ENCODE measurements around the gene DPY30.

DPY30 gene

DNA sequence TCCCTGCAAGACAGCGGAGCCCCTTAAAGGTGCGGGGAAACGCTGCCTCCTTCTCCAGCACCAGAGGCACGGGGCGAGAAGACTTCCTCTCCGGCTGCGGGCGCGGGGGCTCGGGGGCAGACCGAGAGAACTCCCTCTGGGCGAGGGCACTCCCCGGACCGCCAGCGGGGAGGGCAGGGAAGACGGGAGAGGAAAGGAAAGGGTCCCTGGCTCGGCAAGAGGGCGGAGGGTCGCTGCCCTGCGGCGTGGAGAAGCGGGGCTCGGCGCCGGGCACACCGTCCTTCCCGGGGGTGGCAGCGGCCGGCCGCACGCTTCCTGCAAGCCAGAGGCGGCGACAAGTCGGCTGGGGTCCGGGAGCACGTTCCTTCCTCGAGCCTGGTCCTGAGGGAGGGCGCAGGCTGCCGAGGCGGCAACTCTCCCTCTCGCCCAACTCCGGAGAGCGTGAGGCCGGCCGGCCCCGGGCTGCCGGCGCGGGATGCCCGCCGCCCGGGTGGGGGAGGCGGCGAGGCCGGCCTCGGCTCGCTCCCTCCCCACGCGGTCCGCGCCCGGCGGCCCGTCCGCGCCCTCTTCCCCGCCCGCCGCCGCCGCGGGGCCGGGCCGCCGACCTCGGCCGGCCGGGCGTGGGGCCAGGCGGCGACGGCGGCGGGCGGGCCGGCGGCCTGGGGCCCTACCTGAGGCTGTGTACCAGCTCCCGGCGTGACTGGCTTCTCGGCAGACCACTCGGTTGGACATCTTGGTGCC lies 29.9 kb downstream of the DPY30 start:
- DNase-seq, result peak; percentile 33

DNA sequence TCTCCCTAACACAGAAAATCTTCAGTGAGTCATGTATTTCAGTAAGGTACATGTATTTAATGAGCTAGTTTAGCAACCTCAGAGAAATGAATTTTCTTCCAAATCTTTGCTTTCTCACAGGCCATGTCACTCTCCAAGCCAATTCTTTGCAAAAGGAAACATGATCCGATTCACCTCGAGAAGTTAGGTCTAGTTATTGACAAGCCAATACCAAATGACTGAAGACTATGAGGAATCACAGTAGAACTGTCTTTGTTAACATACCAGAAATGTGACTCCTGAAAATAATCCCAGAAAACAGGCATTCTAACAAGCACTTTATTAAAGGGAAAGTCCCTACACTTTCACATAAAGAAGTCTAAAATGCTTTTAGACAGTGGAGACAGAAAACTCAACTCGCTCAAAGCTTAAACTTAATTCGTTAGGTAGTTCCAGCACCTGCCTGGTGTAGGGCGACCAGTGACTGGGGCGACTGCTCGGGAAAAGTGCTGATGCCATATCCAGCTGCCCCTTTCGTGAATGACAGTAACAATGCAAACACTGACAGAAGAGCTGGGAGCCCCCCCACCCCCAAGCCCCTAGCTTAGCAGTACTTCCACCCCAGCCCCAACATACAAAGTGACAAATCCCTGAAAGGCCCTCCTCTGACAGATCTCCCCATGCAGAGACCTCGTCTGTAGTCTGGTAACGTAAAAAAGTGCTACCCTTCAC lies 30.6 kb downstream of the DPY30 start:
- no peak for DNase-seq

DNA sequence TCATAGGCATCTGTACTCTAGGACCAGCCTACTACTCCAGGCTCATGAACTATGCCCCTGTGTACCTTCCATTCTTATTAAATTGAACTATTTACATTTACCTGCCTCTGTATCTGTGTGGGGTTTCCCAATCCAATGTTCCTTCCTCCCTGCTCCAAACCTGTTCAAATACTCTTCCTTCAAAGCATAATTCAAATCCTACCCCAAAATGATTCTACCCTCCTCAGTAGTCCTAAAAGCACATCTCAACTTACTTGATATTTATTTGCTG lies 32.5 kb downstream of the DPY30 start:
- no peak for DNase-seq

DNA sequence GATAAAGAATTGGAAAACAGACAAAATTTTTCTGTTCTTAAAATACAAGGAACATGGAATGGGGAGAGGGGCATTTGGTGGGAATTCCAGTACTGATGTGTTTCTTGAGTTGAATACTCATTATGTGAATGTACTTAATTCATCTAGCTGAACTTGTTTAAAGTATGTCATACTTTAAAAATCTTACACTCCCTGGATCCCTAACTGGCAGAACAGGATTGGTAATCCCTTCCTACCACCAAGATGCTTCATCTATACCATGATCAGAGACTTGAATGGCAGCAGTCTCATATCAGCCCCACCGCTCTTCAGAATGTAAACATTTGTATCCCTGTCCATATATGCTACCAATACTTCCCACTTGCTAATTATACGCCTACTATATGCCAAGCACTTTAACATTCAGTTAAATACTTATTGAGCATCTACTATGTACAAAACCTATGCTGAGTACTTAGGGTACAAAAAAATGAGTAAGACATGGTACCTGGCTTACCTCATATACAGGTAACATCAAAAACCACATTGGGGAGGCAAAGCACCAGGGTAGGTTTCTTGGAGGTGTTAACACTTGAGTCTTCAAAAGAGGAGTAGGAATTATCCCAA lies 34.1 kb downstream of the DPY30 start:
- no peak for DNase-seq

DNA sequence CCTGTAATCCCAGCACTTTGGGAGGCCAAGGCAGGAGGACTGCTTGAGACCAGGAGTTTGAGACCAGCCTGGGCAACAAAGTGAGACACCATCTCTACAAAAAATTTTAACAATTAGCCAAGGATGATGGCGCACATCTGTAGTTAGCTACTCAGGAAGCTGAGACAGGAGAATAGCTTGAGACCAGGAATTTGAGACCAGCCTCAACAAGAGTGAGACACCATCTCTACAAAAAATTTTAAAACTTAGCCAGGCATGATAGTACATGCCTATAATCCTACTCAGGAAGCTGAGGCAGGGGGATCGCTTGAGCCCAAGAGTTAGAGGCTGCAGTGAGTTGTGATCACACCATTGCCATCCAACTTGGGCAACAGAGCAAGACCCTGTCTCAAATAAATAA lies 35.8 kb downstream of the DPY30 start:
- no peak for DNase-seq

DNA sequence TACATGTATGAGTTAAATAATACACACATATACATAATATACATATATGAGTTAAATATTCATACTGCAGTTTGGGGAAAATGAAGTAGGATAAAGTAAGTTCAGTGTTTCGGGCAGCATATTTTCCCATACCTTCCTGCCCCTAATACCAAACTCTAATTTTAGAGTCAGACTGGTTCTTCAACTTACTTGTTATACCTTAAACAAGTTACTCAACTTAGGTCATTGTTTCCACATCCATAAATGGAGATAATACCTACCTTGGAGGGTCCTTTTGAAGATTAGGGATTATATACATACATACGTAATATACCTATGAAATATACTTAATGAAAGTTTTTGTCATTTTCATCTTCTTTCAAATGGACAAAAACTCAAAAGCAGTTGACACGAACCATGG lies 37.2 kb downstream of the DPY30 start:
- no peak for DNase-seq

DNA sequence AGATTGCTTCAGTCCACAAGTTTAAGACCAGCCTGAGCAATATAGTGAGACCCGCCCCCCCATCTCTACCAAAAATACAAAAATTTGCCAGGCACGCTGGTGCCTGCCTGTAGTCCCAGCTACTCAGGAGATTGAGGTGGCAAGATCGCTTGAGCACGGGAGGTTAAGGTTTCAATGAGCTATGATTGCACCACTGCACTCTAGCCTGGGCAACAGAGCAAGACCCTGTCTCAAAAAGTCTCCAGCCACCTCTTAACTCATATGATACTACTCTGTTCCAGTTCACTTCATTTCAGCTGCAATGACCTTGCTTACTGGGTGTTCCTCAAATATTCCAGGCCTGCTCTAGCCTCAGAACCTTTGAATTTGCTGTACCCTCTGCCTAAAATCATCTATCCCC lies 40.2 kb downstream of the DPY30 start:
- no peak for DNase-seq

DNA sequence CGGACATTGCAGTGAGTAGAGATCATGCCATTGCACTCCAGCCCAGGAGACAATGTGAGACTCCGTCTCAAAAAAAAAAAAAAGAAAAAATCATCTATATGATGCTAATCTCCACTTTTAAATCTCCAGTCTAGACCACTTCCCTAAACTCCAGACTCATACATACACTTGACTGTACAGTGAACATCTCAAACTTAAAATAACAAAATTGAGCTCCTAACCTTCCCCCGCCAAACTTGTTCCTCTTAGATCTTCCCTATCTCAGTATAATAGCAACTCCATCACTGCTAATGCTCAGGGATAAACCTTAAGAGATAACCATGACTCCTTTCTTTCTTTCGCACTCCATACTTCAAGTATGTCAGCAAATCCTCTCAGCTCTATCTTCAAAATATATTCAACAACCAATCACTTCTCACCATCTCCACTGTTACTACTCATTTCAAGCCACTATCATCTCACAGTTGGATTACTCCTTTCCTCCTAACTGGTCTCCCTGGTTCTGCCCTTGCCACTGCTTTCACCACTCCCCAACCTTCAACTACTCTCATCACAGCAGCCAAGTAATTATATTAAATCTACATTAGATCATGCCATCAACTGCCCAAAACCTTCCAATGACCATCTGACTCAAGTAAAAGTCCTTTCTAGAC lies 40.7 kb downstream of the DPY30 start:
- DNase-seq, result no peak

DNA sequence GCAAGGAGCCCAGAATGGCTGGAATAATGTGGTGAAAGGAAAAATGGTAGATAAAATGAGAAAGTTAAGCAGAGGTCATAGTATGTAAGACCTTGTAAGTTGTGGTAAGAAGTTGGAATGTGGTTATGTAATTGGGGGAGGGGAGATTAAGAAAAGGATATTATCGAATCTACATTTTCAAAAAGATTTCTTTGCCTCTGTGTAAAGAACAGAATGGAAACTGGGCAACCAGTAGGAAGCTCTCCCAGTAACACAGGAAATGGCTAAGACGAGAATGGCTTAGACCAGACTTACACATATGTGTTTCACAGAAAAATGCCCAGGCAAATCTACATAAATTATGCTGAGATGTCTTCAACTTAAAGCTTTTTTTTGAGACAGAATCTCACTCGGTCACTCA lies 42.0 kb downstream of the DPY30 start:
- no peak for DNase-seq

DNA sequence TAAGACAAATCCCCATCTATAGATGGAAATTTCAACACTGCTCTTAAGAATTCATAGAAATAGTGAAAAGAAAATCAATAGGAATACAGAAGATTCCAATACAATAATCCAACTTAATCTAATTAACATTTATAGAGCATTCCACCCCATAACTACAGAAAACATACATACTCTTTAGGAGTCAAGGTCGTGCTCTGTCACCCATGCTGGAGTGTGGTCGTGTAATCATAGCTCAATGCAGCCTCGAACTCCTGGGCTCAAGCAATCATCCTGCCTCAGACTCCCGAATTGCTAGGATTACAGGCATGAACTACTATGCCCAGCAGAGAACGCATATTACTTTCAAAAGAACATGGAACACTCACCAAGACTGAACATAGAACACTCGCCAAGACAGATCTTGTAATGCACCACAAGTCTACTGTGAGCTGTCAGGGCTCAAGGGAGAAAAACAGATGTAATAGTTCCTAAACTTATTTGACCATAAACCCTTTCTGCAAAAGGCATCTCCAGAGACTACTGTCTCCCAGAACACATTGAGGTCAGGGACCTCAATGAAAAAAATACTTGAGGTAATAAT lies 42.9 kb downstream of the DPY30 start:
- no peak for DNase-seq

DNA sequence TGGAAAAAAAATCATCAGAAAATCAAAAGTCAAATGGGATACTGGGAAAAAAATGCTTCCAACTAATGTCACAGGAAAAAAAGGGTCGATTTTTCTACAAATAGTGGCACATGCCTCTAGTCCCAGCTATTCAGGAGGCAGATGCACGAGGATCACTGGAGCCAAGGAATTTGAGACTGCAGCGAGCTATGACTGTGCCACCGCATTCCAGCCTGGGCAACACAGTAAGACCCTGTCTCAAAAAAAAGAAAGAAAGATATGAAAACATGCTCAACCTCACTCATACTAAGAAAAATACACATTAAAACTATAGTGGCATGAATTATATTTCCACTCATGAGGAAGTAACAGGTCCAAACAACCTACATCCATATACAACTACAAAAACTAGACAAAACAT lies 46.7 kb downstream of the DPY30 start:
- no peak for DNase-seq

DNA sequence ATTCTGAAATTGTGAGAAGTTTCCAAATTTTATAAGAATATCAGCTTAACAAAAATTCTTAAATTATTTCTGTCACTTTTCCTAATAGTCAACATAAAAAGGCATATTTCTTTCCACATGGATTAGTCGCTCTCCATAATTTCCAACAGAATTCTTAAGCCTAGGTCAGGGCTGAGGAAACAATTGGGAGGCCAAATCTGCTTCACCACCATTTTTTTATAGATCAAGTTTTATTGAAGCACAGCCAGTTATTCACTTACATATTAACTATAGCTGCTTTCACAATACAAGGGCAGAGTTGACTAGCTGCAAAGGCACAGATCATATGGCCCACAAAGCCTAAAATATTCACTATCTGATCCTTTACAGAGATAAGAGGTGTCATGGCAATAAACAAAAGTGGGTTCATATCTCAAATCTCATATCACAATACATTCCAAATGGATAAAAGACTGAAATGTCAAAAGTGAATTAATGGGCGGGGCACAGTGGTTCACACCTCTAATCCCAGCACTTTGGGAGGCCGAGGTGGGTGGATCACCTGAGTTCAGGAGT lies 47.5 kb downstream of the DPY30 start:
- DNase-seq, result no peak

DNA sequence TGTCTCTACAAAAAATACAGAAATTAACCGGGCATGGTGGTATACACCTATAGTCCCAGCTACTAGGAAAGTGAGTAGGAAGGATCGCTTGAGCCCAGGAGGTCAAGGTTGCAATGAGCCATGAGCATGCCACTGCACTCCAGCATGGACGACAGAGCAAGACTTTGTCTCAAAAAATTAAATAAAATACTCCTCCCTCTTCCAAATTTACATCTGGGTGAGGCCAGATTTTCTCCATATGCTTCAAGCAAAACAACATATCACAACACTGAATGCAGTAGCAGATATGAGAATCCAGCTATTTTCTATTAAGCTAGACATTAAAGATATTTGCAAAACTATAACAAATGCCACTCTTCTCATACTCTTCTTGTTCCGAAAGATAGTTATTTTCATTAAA lies 49.7 kb downstream of the DPY30 start:
- DNase-seq, result no peak

DNA sequence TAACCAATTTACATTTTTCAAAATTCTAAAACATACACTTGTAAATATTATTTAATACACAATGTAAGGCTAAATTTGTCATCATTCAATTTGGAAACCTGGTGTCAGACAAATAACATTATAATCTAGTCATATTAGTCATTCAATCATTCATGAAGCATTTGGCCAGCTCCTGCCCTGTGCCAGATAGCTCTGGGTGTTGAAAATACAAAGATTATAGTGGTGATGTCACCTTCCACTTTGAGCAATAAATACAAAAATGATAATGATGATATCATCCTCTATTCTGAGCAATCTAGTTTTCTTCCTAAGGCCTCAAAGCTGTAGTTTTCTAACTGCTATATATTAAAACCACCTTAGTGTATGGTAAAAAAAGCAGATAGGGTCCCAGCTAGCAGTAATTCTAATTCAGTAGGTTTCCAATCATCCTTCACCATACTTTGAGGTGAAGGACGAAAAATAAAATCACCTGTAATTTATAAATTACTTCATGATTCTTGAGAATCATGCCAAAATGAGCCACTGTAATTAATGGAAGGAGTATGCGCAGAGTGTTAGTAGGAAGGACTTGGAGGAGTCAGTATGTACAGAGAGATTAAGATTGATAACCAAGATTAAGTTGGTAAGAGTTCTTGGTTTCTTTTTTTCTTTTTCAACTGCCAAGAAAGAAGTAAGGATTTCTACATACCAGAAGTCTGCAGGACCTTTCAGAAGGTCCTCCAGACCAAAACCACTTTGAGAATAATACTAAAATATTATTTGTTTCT lies 52.0 kb downstream of the DPY30 start:
- no peak for DNase-seq

DNA sequence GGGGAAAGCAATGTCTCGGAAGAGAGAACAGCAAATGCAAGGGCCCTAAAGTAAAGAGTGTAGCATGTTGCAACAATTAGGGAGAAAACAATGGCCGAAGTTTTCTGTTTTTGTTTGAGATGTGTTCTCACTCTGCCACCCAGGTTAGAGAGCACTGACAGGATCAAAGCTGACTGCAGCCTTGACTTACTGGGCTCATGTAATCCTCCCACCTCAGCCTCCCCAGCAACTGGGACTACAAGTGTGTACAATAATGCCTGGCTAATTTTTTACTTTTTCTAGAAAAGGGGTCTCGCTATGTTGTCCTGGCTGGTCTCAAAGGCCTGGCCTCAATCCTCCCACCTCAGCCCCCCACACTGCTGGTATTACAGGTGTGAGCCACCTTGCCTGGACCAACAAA lies 52.7 kb downstream of the DPY30 start:
- DNase-seq, result no peak

DNA sequence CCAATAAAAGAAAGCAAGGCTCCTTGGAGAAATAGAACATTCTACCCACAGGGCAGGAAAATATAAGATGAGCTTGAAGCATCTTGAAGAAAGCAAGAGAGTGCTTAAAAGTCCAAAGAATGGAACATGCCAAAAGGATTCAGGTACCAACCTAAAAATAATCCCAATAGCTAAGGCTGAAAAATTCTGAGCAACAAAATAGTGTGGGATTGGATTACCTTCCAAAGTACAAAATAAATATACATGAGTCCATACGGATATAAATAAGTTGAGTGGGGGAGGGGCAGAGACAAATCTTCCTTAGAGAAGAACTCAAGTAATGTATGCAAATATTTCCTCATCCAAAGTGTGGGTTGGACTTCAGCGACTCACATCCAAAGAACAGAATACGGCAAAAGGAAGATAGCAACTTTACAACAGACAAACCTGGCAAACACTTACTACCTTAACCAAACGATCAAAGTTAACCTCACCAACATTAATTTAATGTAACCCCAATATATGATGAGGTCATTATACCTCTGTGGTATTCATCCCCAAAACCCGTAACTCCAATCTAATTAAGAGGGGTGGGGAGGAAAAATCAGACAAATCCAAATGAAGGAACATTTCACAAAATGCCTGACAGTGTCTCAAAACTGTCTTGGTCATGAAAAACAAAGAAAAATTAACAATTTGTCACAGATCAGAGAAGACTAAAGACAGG lies 55.7 kb downstream of the DPY30 start:
- DNase-seq, result no peak

DNA sequence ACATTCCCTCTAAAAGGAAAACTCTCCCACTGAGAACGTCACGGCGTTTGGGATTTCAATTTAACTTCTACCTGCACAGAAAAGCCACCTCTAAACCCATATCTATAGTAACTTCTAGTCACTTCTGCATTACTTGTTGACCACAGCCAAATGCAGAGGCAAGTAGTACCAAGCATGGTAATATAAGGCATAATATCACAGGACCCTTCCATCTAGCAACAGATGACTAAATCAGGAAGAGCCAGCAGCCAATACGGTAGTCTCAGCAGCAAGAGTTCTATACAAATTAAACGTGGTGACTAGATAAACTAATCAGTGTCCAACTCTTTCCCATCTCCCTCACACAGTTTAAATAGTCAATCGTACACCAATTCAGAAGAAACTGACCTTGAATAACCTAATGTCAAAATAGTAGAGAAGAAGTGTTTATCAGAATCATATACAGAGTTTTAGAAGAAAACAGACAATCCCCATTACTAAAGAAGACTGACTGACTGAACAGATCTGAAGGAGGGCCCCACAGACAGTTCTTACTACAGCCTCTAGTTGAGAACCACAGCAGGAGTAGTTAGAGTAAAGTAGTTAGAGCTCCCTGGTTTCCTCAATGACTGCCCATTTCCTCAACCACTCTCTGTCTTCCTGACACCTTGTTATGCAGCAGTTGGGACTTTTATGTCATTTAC lies 58.8 kb downstream of the DPY30 start:
- DNase-seq, result peak; percentile 20

DNA sequence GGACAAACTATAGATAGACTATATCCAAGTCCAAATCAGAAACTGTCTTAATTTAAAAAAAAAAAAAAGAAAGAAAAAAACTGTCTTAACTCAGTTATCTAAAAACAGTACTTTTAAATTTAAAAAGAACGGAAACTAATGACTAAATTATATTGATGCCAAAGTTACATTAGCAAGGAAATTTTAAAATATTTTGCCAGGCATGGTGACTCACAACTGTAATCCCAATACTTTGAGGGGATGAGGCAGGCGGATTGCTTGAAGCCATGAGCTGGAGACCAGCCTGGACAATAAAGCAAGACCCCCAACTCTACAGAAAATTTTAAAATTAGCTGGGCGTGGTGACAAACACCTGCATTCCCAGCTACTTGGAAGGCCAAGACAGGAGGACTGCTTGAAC lies 59.6 kb downstream of the DPY30 start:
- DNase-seq, result no peak

DNA sequence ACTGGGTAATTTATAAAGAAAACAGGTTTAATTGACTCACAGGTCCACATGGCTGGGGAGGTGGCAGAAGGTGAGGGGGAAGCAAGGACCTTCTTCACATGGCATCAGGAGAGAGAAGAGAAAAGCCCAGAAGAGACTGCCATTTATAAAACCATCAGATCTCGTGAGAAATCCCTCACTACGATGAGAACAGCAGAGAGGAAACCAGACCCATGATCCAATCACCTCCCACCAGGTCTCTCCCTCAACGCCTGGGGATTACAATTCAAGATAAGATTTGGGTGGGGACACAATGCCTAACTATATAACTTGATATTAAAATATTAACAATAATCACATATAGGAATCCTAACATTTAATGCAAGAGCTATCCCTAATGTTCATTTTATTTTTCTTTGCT lies 60.6 kb downstream of the DPY30 start:
- DNase-seq, result no peak

DNA sequence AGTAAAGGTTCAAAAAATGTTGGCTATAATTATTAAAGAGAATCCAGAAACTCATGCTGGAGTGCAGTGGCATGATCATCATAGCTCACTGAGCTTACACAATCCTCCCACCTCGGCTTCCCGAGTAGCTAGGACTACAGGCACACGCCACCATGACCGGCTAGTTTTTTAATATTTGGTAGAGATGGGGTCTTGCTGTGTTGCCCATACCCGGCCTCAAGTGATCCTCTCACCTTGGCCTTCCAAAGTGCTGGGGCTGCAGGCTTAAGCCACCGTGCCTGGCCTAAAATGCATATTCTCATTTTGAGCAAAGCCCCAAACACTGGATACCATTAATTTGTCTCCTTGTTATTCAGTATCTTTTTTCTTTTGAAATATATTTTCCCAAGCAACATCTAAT lies 61.2 kb downstream of the DPY30 start:
- DNase-seq, result no peak
